GM12801 (cell line): Measurements from ENCODE around the gene GALNT18.

Experiments
- TF ChIP-seq, protein P1 (sequence below): IDR thresholded peaks from one replicate; pipeline ENCODE4 v1.5.1; 2011; ENCODE audit warnings: control low read depth; ENCODE audit not compliant: insufficient read length; ENCODE audit errors: extremely low read depth

Gene GALNT18

DNA sequence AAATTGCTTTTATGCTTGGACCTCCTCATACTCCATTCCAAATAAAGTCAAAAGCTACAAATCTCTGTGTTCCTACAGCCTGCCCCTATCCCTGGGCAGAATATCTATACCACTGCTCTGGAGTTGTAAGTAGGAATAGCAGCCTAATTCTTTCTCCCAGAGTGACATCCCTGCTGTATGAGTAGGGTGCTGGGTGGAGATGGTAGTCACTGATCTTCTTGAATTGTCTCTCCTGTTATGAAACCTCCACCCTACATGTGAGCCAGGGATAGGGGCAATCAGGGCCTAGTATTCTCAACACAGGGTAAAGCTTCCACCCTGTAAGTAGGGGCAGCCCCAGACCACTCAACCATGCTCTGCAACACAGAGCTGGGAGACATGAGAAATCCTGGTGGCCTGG is 19.8 kb downstream of the GALNT18 start:
- TF ChIP-seq, protein P1, sequence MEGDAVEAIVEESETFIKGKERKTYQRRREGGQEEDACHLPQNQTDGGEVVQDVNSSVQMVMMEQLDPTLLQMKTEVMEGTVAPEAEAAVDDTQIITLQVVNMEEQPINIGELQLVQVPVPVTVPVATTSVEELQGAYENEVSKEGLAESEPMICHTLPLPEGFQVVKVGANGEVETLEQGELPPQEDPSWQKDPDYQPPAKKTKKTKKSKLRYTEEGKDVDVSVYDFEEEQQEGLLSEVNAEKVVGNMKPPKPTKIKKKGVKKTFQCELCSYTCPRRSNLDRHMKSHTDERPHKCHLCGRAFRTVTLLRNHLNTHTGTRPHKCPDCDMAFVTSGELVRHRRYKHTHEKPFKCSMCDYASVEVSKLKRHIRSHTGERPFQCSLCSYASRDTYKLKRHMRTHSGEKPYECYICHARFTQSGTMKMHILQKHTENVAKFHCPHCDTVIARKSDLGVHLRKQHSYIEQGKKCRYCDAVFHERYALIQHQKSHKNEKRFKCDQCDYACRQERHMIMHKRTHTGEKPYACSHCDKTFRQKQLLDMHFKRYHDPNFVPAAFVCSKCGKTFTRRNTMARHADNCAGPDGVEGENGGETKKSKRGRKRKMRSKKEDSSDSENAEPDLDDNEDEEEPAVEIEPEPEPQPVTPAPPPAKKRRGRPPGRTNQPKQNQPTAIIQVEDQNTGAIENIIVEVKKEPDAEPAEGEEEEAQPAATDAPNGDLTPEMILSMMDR, result no peak

DNA sequence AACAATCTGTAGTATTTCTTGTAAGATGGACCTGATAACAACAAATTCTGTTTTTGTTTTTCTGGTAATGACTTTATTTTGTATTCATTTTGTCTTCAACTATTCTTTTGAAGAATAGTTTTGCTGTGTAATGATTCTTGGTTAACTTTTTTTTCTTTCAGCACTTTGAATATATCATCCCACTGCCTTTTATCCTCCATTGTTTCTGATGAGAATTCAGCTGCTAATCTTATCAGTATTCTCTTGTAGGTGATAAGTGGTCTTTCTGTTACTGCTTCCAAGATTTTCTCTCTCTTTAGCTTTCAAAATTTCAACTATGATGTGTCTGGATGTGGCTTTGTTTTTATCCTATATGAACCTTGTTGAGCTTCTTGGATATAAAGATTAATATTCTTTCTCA is 21.5 kb downstream of the GALNT18 start:
- TF ChIP-seq, protein P1, result no peak

- TF ChIP-seq, protein P1, result no peak
Measured at GRCh38 chr11:11598243-11598642, 23.6 kb downstream of the GALNT18 start.

GRCh38 chr11:11594162-11594561 is 27.6 kb downstream of the GALNT18 start:
- TF ChIP-seq, protein P1, result no peak

DNA sequence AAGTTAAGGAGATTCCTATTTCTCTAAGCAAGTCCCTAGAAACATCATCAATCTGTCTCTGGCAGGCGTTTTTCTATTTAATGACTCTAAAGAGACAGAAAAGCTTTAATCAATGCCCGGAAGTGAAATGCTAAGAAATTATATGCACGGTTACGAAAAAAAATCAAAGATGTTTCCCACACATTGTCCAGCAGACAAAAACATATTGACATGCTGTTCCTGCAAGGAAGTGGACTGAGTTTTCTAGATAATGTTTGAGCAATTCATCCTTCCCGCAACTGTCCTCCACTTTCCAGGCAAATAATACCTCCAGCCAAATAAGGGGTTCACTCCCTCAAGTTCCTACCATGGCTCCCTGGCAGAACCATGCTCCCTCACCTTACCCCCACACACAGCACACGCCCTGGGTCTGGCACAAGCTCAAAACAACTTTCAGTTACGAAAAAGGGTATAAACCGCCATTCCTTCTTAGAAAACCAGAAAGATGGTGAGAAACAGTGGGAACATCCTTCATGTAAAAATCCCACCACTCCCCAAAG is 29.6 kb downstream of the GALNT18 start:
- TF ChIP-seq, protein P1, result no peak

- TF ChIP-seq, protein P1, result no peak
Measured at GRCh38 chr11:11589437-11589836, 32.4 kb downstream of the GALNT18 start.

GRCh38 chr11:11588891-11589290 is 32.9 kb downstream of the GALNT18 start:
- TF ChIP-seq, protein P1, result no peak
